Panc1 (cell line): Measurements from ENCODE around the gene CYP2A6.
"Not testable (repeated sequence)": the region's sequence is repeated elsewhere in the genome, so short reads cannot be mapped to it uniquely, and the experiment has no call there.

ENCODE experiments used
- CTCF ChIP-seq: fragments of 450-650 bp; IDR thresholded peaks from 2 replicates; pipeline ENCODE4 v1.5.1; 2017; ENCODE audit warnings: mild to moderate bottlenecking
- POLR2AphosphoS5 ChIP-seq: IDR thresholded peaks from 2 replicates; pipeline ENCODE4 v1.6.1; 2012; ENCODE audit warnings: mild to moderate bottlenecking, low read depth, low read length, moderate library complexity
- REST ChIP-seq, 2 experiments: IDR thresholded peaks; 2 replicates each; pipeline ENCODE4 v1.6.1; 2011 to 2012; ENCODE audit warnings: low read depth in 2 of 2, control low read depth in 1 of 2, low read length in 1 of 2, mild to moderate bottlenecking in 1 of 2, moderate library complexity in 1 of 2; ENCODE audit not compliant: insufficient read depth in 1 of 2
- SIN3A ChIP-seq: IDR thresholded peaks from 2 replicates; pipeline ENCODE4 v1.6.1; 2012; ENCODE audit warnings: low read depth, mild to moderate bottlenecking, low read length, moderate library complexity, borderline replicate concordance; ENCODE audit not compliant: insufficient read depth
- TCF7L2 ChIP-seq: IDR thresholded peaks from 2 replicates; pipeline ENCODE4 v1.6.1; 2011; ENCODE audit warnings: mild to moderate bottlenecking, low read depth, low read length, inconsistent platforms

- TF ChIP-seq CTCF; POLR2AphosphoS5; REST (IDR thresholded peaks at IDR 0.05; ENCODE audit: insufficient read depth in 1 of 2, low read depth in 2 of 2, low read length in 1 of 2); SIN3A; TCF7L2: not testable (repeated sequence)
Measured at GRCh38 chr19:40846722-40847121, 3.5 kb downstream of the CYP2A6 start.
